Neuron (in vitro differentiated cells): ENCODE measurements around the gene MRPL34.
"Not testable (repeated sequence)": the region's sequence is repeated elsewhere in the genome, so short reads cannot be mapped to it uniquely, and the experiment has no call there.

Source experiments
- H2AFZ ChIP-seq: one replicate; pipeline ENCODE4 v1.6.1; 2013; ENCODE audit warnings: low read depth, mild to moderate bottlenecking, inconsistent platforms, low read length, moderate library complexity
- H3K27me3 ChIP-seq: one replicate; pipeline ENCODE4 v1.6.1; 2013; ENCODE audit warnings: low read length; ENCODE audit not compliant: insufficient read depth
- H3K36me3 ChIP-seq: one replicate; pipeline ENCODE4 v1.6.1; 2013; ENCODE audit warnings: low read length; ENCODE audit not compliant: insufficient read depth
- H3K4me1 ChIP-seq: one replicate; pipeline ENCODE4 v1.6.1; 2013; ENCODE audit warnings: low read length; ENCODE audit not compliant: insufficient read depth
- H3K4me3 ChIP-seq: 2 replicates; pipeline ENCODE4 v1.5.1; 2013; ENCODE audit warnings: mild to moderate bottlenecking, low read length, moderate library complexity
- H3K9me3 ChIP-seq: one replicate; pipeline ENCODE4 v1.6.1; 2013; ENCODE audit warnings: low read length

Gene MRPL34

GRCh38 chr19:17274892-17275291 lies 30.8 kb upstream of the MRPL34 start:
- H3K4me3 ChIP-seq, H2AFZ ChIP-seq, H3K27me3 ChIP-seq, H3K4me1 ChIP-seq, H3K9me3 ChIP-seq: not testable (repeated sequence)
- peaks cover 47% of the 10 kb centered on the region for H3K36me3 ChIP-seq

- Histone ChIP-seq H3K4me3 (no peak overlapping the region), H3K9me3 (no peaks in the 10 kb centered on the region), H2AFZ (no peak overlapping the region), H3K36me3 (peaks cover 43% of the 10 kb centered on the region), H3K27me3 (no peaks in the 10 kb centered on the region), H3K4me1 (no peaks in the 10 kb centered on the region)
Measured at GRCh38 chr19:17275441-17276175, 30.1 kb upstream of the MRPL34 start.

- no peaks in the 10 kb centered on the region for H3K27me3 ChIP-seq
- H3K36me3 ChIP-seq = peaks cover 20% of the 10 kb centered on the region
- no peak overlapping the region for H3K4me3 ChIP-seq
- no peaks in the 10 kb centered on the region for H3K9me3 ChIP-seq
- H3K4me1 ChIP-seq = no peaks in the 10 kb centered on the region
- H2AFZ ChIP-seq = no peak overlapping the region
Measured at GRCh38 chr19:17279436-17279835, 26.2 kb upstream of the MRPL34 start.

- Histone ChIP-seq H3K27me3 (no peaks in the 10 kb centered on the region), H2AFZ (no peak within 1 kb of the TSS), H3K9me3 (peaks cover 4% of the 10 kb centered on the region), H3K4me3 (peak within 1 kb of the TSS; percentile 7), H3K4me1 (no peaks in the 10 kb centered on the region), H3K36me3 (peaks cover 4% of the 10 kb centered on the region)
Measured at GRCh38 chr19:17281391-17282304, 24.0 kb upstream of the MRPL34 start, which contains the start of gene ANKLE1. ANKLE1 (plus strand) TSS chr19:17281901; CDS start chr19:17281921, 20 bp downstream.

- H3K36me3 ChIP-seq = no peaks in the 10 kb centered on the region
- peaks cover 4% of the 10 kb centered on the region for H3K9me3 ChIP-seq
- H3K4me1 ChIP-seq = no peaks in the 10 kb centered on the region
- H2AFZ ChIP-seq = no peak overlapping the region
- H3K4me3 ChIP-seq = peak overlapping the region; percentile 7
- no peaks in the 10 kb centered on the region for H3K27me3 ChIP-seq
Measured at GRCh38 chr19:17282488-17283125, 23.1 kb upstream of the MRPL34 start.

- no peaks in the 10 kb centered on the region for H3K4me1 ChIP-seq
- no peak overlapping the region for H3K4me3 ChIP-seq
- no peaks in the 10 kb centered on the region for H3K36me3 ChIP-seq
- peaks cover 4% of the 10 kb centered on the region for H3K9me3 ChIP-seq
- H2AFZ ChIP-seq = no peak overlapping the region
- no peaks in the 10 kb centered on the region for H3K27me3 ChIP-seq
Measured at GRCh38 chr19:17283504-17283996, 22.1 kb upstream of the MRPL34 start.

GRCh38 chr19:17285415-17286135 lies 20.1 kb upstream of the MRPL34 start:
- no peak overlapping the region for H2AFZ ChIP-seq
- H3K4me3 ChIP-seq = no peak overlapping the region
- no peaks in the 10 kb centered on the region for H3K27me3 ChIP-seq
- no peaks in the 10 kb centered on the region for H3K4me1 ChIP-seq
- no peaks in the 10 kb centered on the region for H3K36me3 ChIP-seq
- H3K9me3 ChIP-seq = peaks cover 4% of the 10 kb centered on the region

GRCh38 chr19:17286263-17286662 lies 19.4 kb upstream of the MRPL34 start:
- Histone ChIP-seq H3K9me3 (peaks cover 4% of the 10 kb centered on the region), H3K36me3 (no peaks in the 10 kb centered on the region), H3K27me3 (no peaks in the 10 kb centered on the region), H3K4me1 (no peaks in the 10 kb centered on the region), H3K4me3 (no peak overlapping the region), H2AFZ (no peak overlapping the region)

- Histone ChIP-seq H2AFZ (no peak overlapping the region), H3K36me3 (no peaks in the 10 kb centered on the region), H3K9me3 (peaks cover 4% of the 10 kb centered on the region), H3K4me3 (no peak overlapping the region), H3K4me1 (no peaks in the 10 kb centered on the region), H3K27me3 (no peaks in the 10 kb centered on the region)
Measured at GRCh38 chr19:17286752-17287151, 18.9 kb upstream of the MRPL34 start.

- Histone ChIP-seq H3K4me1 (no peaks in the 10 kb centered on the region), H3K4me3 (no peak overlapping the region), H3K27me3 (no peaks in the 10 kb centered on the region), H2AFZ (no peak overlapping the region), H3K36me3 (no peaks in the 10 kb centered on the region), H3K9me3 (peaks cover 7% of the 10 kb centered on the region)
Measured at GRCh38 chr19:17289489-17289888, 16.2 kb upstream of the MRPL34 start.

- Histone ChIP-seq H3K4me3 (peak overlapping the region; percentile 43), H3K4me1 (no peaks in the 10 kb centered on the region), H3K27me3 (no peaks in the 10 kb centered on the region), H3K9me3 (peaks cover 5% of the 10 kb centered on the region), H3K36me3 (peaks cover 3% of the 10 kb centered on the region), H2AFZ (no peak overlapping the region)
Measured at GRCh38 chr19:17292301-17293074, 13.2 kb upstream of the MRPL34 start.

- Histone ChIP-seq H3K27me3 (no peaks in the 10 kb centered on the region), H3K9me3 (peaks cover 10% of the 10 kb centered on the region), H3K4me1 (no peaks in the 10 kb centered on the region), H3K4me3 (no peak overlapping the region), H3K36me3 (peaks cover 6% of the 10 kb centered on the region), H2AFZ (no peak overlapping the region)
Measured at GRCh38 chr19:17293605-17294004, 12.1 kb upstream of the MRPL34 start.
